Measurements from ENCODE around the gene CATSPERD.

The CATSPERD gene

DNA sequence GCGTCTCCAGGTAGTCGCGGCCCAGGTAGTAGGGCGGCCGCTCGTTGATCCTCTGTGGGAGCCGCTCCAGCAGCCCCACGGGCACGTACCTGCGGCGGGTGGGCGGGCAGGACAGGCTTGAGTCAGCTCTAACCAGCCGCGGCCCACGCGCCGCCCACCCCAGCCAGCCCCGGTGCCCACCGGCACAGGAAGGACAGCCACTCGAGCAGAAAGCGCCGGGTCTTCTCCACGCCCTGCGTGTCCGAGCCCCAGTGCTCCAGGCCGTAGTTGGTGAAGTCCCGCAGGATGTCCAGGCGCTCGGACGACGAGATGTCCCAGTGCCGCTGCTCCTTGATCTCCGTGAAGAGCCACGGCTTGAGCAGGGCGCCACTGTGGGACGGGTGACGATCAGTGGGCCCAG, 65.0 kb downstream of the CATSPERD start:
- no peak for DNase-seq (ENCODE audit: low read depth)

DNA sequence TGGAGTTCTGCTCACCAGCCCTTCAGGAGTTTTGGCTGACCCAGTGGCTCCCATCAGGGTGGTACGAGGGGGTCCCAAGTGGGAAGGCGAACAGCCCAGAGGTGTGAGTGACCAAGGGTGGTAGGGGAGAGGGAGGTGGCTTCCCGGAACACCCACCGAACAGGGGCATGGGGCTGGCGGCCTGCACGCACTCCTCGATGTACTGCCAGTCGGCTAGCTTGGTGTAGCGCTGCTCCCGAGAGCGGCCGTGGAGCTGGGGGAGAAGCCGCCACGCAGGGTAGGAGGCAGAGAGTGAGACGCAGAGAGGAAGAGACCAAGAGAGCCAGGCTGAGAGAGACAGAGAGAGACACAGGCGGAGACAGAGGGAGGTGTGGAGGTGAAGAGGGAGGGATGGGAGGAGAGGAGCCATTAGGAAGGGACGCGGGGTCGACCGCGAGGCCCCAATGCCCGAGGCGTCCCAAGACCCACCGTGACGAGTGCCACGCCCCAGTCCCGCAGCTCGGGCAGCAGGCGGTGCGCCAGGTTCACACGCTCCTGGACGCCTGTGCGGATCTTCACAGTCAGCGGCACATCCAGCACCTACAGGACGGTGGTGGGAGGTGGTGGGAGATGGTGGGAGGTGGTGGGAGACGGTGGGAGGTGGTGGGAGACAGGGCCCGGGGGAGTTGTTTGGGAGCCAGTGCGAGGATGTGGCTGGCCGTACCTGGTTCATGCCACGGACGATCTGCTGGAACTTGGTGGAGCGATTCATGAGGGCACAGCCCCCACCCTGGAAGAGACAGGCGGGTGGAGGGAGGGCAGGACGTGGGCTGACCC, 66.4 kb downstream of the CATSPERD start:
- DNase-seq (ENCODE audit: low read depth) = no peak

DNA sequence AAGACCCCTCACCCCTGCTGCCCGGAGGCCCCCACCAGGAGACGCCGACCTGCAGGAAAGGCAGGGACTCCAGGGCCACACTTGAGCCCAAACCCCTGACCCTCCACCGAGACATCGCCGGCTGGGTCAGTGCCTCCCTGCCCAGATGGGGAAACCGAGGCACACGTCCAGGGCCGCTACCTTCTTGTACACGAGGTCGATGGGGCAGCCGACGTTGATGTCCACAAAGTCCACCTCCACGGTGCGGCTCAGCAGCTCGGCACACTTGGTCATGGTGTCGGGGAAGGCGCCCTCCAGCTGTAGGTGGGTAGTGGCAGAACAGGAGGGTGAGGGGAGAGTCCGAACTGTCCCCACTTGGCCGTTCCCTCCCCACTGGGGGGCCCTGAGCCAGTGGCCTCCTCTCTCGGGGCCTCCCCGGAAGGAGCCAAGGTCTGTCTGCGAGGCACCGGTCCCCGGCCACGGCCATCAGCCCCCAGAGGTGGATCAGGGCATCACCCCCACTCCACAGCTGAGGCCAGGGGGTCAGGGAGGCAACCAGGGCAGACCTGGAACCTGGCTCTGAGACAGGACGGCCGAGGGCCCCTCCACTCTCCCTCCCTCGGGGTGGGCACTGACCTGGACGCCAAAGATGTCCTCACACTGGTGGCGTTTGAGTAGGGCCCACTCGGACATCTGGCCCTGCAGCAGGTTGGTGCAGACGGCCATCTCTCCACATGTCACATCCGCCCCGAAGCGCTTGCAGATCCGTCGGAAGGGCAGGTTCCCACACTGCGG, 67.2 kb downstream of the CATSPERD start:
- DNase-seq (ENCODE audit: low read depth) = no peak

DNA sequence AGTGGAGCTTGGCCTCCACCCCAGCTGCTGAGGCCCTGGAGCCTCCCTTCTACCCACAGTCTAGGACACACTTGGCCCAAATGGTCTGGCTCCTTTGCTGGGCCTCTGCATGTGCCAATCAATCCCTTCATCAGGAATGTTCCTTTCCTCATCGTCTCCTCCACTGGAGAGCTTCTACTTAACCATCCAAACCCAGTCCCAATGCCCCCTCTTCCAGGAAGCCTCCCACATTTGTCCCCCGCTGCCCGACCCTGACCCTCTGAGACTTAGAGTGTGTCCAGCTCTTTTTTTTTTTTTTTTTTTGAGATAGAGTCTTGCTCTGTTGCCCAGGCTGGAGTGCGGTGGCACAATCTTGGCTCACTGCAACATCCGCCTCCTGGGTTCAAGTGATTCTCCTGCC, 68.0 kb downstream of the CATSPERD start:
- DNase-seq (ENCODE audit: low read depth) = no peak

DNA sequence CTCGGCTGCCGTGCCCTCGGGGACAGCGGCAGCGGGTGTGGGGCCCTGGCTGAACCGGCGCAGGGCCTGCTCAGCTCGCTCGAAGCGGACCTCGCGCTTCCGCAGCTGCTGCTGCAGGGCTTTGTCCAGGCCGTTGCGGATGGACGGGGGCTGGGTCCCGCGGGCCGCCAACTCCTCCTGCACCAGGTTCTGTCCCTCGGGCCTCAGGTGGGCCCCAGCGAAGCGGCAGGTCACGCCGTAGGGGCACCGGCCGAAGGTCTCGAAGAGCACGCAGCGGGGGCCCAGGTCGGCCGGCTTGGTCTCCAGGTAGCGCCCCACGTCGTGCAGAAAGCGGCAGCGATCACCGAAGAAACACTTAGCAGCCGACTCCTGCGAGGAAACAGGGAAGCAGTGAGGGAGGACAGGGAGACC, 68.9 kb downstream of the CATSPERD start:
- no peak for DNase-seq (ENCODE audit: low read depth)

DNA sequence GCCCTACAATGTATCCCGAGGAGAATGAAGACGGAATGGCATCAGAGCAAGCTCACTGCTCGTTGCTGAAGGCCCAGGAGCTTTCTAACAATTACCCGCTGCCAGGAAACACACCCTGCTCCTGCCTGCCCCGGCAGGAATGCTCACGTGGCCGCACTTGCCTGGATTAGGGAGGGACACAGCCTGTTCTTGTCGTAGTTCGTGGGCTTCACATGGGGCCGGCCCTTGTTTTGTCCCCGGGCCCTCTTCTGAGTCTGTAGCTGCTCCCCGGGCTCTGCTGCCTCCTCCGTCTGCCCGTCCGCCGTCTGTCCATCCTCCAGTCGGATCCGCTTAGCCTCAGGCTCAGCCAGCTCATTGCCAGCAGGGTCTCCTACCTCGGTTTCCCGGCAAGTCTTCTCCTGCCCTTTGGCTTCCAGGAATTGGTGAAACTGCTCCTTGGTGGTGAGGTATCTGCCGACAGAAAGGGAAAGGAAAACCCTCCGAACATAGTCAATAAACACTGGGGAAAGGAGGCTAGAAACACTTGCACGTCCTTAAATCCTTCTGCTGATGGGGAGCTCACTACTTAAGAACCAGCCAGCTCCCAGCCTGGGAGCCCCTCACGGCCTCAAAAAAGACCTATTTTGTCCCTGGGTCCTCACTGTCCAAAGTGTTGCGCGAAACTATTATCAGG, 69.6 kb downstream of the CATSPERD start:
- no peak for DNase-seq (ENCODE audit: low read depth)

DNA sequence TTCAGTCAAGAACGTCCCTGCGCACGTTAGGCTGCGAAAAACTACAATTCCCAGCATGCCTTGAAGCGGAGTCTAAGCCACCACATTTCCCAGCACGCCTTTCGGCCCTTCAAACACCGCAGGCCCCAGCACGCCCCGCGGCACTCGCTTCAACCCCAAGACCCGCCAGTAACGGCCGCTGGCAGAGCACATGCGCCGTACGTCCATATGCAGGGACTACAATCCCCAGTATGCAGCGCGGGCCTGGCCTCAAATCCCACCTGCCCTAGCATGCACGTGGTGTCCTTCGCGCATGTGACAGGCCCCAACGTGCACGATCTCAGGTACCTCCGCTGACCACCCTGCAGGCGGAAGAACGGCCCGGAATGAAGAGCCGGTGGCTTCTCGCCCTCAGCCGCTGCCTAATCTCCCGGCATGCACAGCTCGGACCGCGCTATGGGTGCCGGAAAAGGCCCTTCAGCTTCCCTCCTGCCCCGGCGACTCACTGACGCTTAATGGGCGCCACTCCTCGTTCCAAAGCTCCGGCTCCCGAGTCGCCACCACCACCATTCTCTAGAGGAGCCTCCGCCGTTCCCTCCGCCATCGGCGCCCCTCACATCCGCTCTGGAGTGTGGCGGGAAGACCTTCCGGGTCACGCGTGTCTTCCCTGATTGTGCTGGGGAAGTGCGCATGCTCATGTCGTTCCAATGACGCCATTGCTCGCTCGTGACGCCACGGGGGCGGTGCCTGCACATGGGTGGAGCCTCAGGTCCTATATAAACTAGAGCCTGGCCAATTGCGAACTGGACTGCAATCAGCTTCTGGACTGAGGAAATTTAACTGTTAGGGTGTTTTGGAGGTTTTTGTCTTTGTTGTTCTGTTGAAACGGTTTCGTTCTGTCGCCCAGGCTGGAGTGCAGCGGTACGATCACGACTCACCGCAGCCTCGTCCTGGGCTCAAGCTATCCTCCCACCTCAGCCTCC, 70.4 kb downstream of the CATSPERD start, which contains the start of gene DUS3L:
Gene DUS3L (minus strand): TSS at position 605 of the 962 bp plus-strand sequence. CDS start 22 bp downstream, at position 583.
- DNase-seq (ENCODE audit: low read depth) = peak; percentile 96

DNA sequence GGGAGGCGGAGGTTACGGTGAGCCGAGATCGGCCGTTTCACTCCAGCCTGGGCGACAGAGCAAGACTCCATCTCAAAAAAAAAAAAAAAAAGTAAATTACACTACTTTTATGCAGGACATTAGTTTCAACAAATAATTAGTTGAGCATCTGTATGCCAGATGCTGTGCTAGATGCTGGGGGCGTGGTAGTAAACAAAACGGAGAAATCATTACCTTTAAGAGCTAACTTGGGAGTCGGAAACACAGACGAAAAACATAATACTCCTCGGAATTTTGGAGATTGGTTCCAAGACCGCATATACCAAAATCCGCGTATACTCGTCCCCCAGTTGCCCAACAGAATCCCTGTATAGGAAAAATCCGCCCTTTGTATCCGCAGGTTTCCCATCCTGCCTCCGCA, 71.8 kb downstream of the CATSPERD start:
- no peak for DNase-seq (ENCODE audit: low read depth)

DNA sequence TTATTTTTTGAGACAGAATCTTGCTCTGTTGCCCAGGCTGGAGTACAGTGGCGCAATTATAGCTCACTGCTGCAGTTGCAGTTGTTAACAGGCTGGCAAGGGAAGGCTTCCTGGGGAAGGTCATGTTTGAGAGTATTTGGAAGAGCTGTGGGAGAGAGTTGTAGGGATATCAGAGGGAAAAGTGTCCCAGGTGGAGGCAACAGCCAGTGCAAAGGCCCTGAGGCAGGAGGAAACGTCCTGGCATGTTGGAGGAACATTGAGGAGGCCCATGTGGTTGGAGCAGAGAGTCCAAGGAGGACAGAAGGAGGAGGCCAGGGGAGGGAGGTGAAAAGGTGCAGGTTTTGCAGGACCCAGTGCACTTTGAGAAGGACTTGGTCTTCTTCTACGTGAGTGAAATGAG, 72.8 kb downstream of the CATSPERD start:
- no peak for DNase-seq (ENCODE audit: low read depth)

DNA sequence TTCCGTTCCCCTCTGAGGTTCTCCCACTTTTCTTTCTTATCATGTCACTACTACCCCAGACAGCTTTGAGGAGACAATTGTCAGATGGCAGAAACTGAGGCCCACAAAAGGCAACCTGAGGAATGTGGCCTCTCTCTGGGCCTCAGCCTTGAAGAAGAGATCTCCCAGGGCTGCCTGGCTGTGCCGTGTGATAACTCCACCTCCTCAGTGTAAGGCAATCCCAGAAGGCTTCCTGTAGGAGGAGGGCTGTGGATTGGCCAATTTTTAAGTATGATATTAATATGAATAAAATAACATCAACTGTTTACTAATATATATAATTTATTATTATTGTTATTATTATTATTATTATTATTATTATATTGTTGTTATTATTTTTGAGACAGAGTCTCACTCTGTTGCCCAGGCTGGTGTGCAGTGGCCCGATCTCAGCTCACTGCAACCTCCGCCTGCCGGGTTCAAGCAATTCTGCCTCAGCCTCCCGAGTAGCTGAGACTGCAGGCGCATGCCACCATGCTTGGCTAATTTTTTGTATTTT, 75.0 kb downstream of the CATSPERD start:
- DNase-seq (ENCODE audit: low read depth) = no peak

DNA sequence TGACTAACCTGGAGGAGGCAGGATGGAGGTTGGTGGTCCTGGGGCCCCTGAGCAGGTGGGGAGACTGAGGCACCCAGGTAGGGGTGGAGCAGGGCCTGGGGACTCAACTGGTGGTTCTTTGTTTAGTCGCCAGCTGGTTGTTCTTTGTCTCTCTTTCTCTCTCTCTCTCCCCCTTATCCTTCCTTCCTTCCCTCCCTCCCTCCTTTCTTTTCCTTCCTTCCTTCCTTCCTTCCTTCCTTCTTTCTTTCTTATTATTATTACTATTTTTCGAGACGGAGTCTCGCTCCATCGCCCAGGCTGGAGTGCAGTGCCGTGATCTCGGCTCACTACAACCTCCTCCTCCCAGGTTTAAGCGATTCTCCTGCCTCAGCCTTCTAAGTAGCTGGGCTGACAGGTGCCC, 77.8 kb downstream of the CATSPERD start:
- no peak for DNase-seq (ENCODE audit: low read depth)

DNA sequence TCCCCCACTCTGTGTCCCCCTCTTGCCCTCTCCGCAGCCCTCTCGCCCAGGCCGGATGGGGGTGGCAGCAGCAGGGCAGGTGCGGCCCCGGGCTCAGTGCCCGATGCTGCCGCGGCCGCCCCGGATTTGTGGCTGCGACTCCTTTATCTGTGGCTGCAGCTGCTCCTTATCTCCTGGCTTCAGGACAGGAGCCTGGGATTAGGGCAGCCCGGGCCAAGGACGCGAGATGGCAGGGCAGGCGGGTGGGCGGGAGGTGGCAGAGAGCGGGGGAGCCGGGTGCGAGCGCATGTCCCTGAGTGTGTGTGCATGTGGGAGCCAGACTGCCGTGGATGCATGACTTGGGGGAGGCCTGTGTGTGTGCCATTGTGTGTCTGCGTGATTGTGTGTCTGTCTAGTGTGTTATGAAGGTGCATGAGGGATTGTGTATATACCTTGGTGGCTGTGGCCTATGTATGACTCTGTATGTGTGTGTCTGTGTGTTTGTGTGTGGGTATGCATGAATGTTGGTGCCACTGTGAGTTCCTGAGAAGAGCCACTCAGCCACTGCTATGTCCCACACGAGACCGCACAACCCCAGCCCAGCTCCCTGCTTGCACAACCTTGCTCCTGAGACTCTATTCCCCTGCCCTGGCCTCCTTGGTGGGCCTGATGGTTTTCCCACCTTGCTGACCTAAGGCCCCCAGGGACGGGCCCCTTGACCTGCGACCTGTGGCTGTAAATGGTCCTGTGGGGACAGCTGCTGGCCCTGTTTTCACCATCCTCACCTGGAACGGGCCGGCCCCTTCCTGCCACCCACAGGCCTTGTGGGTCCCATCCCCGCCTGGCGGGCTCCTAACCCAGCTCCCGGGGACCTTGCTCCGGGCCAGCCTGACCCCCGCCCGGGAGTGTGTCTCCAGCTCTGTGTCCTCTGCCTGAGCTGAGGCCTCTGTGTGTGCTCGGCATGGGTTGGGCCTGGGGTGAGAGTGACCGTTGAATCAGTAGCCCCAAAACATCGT, 79.1 kb downstream of the CATSPERD start:
- DNase-seq (ENCODE audit: low read depth) = peak; percentile 94

DNA sequence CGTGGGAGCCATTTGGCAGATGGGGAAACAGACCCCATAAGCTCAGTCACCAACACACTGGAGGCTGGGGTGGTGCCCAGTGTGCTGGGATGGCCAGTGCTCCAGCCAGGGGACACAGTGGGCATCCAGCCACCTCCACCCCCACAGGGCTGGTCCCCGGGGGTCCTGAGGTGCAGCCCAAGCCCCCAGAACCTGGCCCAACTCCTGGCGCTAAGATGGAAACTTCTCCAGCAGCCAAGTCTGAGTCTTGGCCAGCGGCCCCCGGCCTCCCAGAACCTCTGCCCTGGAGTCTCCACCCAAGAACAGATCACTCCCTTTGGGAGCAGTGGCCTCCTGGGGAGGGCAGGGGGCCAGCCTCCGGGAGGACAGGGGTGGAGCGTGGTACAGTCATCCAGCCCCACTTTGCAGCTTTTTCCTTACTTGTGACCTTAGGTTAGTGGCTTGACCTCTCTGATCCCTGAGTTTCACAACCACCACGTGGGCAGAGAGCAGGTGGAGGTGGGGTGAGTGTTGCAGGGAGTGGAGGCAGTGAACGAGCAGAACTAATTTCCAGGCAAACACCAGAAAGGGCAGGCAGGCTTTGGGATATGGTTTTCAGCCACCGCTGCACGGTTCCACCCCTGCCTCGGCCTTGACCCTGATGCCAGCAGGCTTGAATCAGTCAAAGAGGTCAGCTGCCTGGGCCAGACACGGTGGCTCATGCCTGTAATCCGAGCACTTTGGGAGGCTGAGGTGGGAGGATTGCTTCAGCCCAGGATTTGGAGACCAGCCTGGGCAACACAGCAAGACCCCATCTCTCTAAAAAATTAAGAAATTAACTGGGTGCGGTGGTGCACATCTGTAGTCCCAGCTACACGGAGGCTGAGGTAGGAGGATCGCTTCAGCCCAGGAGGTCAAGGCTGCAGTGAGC, 80.2 kb downstream of the CATSPERD start:
- no peak for DNase-seq (ENCODE audit: low read depth)

DNA sequence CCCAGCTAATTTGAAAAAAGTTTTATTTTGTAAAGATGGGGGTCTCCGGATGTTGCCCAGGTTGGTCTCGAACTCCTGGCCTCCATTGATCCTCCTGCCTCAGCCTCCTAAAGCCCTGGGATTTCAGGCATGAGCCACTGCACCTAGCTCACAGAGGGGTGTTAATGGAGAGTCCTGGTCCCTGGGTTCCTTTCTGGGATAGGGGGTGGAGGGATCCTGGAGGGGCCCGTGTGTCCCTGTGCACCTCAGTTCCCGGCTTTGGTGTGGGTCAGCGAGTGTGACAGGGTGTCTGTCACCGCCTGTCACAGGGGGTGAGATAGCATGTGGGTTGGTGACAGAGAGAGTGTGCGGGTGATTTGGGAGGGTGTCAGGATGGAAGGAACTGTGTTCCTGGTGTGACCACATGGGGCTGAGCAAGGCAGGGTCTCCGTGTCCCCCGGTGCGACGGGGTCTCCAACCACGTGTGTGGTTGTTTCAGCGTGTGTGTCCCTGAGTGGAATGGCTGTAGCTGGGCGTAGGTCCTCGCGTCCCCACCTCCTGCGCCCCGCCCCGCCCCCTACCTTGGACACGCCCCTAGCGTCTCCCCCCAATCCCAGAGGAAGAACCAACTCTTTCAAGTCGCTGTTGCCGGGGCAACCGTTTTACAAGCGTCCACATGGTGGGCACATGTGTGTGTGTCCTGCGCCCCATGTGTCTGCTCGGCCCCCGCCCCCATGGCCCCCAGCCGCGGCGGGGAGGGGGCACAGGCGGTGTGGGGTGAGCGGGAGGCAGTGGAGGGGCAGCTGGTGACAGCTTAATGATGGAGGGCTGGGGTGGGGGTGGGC, 81.6 kb downstream of the CATSPERD start:
- DNase-seq (ENCODE audit: low read depth) = no peak

DNA sequence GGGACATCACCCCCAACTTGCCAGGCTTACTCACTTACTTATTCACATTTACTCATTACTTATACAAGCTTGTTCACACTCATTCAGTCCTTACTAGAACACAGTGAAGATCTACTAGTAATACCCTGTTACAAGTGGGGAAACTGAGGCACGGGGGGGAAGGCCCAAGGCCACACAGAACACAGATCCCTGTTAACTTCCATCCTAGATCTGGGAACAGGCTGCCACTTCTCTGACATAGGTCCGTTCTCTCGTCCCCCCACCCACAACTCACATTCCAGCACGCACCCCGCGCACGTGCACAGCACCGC, 83.0 kb downstream of the CATSPERD start:
- no peak for DNase-seq (ENCODE audit: low read depth)

DNA sequence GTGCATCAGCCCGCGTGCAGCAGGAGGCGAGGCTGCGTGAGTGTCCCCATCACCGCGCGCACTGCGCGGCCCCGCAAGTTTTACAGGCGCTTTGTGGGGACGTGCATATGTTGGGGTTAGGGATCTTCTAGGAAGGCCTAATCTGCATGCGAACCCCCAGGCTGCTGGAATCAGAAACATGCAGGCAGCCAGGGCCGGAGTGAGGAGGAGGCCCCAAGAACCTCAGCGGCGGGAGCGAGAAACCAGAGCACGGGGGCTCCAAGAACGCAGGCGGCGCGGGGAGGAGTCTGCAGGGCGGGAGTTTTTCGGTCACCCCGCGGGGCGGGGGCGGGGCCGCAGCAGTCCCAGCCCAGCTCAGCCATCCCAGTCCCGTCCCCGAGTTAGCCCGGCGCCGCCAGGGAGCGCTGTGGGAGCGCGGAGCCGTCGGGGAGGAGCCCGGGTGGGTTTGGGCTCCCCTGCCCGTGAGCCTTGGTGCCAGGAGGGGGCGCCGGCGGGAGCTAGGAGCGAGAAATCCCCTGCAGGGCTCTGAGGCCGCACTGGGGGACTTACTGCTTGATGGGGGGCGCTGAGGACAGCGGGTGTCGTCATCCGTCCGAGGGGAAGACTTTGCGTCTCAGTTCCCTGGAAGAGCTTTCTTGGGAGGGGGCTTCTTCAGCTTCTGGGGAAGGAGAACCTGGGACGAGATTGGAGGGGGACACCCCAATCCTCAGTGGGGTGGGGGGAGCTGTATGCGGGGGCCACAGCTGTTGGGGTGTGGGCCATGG, 83.5 kb downstream of the CATSPERD start:
- DNase-seq (ENCODE audit: low read depth) = peak; percentile 89
